ENCODE results near the gene VWDE. TPM values are rescaled to one million over a fixed set of nuclear protein-coding genes. Genes with fewer than 3 reads are reported as not detected.
A peak's percentile ranks its signal among the peaks of the same experiment; 100 is the strongest.
"Not testable (repeated sequence)": the region's sequence is repeated elsewhere in the genome, so short reads cannot be mapped to it uniquely, and the experiment has no call there.

Gene VWDE
- total RNA-seq: 0.09 and 0.11 TPM in 2 replicates
- 0.10 and 0.17 TPM in 2 replicates for polyA plus RNA-seq
- 0.08 and 0.10 TPM in 2 replicates for polyA plus RNA-seq (2011; cell fraction: cytosol; rRNA removed)
- 1.1 and 1.6 TPM in 2 replicates for polyA plus RNA-seq (2011; cell fraction: nucleus; rRNA removed)
- polyA plus RNA-seq (2012): 0.37 and 0.47 TPM in 2 replicates
- polyA minus RNA-seq: 1.7 and 1.8 TPM in 2 replicates
- polyA minus RNA-seq (2011; cell fraction: cytosol; rRNA and poly(A)+ RNA removed): 2.0 TPM
- polyA minus RNA-seq (2011; cell fraction: nucleus; rRNA and poly(A)+ RNA removed): 4.2 and 4.9 TPM in 2 replicates
- percentile 21 among the genes with signal in this experiment for Bru-seq, nascent RNA
- percentile 12 among the genes with signal in this experiment for BruChase-seq, experiment 1, labeled RNA remaining after a 6-hour chase
- BruChase-seq, experiment 2, labeled RNA remaining after a 2-hour chase: percentile 17 among the genes with signal in this experiment
- long read RNA-seq: 0 reads

- Histone ChIP-seq H3K27me3 (ENCODE audit: control insufficient read depth in 2 of 2, insufficient read depth in 2 of 2, low read length in 2 of 2) (peaks cover 5 to 34% of the 10 kb centered on the region in 2 experiments), H2AFZ (ENCODE audit: low read depth, low read length) (peak within 1 kb of the TSS; percentile 98), H3K9ac (replicated peaks; ENCODE audit: extremely low read depth, insufficient read depth, low read length) (no peak within 1 kb of the TSS), H3K4me2 (ENCODE audit: insufficient read depth, low read length) (peak within 1 kb of the TSS; percentile 71), H3K36me3 (ENCODE audit: control insufficient read depth in 2 of 2, extremely low read depth in 1 of 2, insufficient read depth in 2 of 2, low read length in 2 of 2) (no peaks in the 10 kb centered on the region), H3K9me1 (replicated peaks; ENCODE audit: control insufficient read depth, extremely low read depth, insufficient read depth, low read length) (no peaks in the 10 kb centered on the region), H4K20me1 (replicated peaks; ENCODE audit: control insufficient read depth, extremely low read depth, insufficient read depth, low read length) (no peaks in the 10 kb centered on the region), H3K9me3 (replicated peaks; ENCODE audit: control insufficient read depth, insufficient read depth, low read length) (no peaks in the 10 kb centered on the region), H3K79me2 (ENCODE audit: control insufficient read depth, insufficient read depth, low read length) (no peaks in the 10 kb centered on the region), H3K4me1 (ENCODE audit: control insufficient read depth, extremely low read depth, insufficient read depth, low read length) (peaks cover 5% of the 10 kb centered on the region), H3K4me3 (replicated peaks in 1 of 3; ENCODE audit: insufficient read depth in 1 of 3, low read depth in 1 of 3, low read length in 3 of 3) (peak within 1 kb of the TSS; percentile 36 to 70 (median 67)), H3K27ac (ENCODE audit: insufficient read depth, low read depth, low read length) (no peak within 1 kb of the TSS)
- ChIA-PET CTCF (interaction anchor here (0.7 to 2.2 kb wide), 6 partner anchors 12 to 87 kb away, joined by 3 to 9 read pairs (median 6); no protein-coding TSS in a partner anchor), POLR2A (no interaction called here)
- dilution Hi-C loops (cut with MboI; ENCODE audit: extremely low pct_ligation_motif_present, low sequenced_read_pairs) (no loop called here), intact Hi-C loops (cut with micrococcal nuclease) (no loop called here)
- no TSS peak for BruUV-seq (replicated peaks)
- FAIRE-seq: peak; percentile 62
- TF ChIP-seq CTCF (IDR thresholded peaks at IDR 0.05; ENCODE audit: extremely low read depth in 1 of 2, insufficient read depth in 1 of 2, low read depth in 1 of 2, low read length in 2 of 2) (peak in 1 of 2 donors; percentile 6), EZH2 (IDR thresholded peaks at IDR 0.05; ENCODE audit: borderline replicate concordance, low read depth, low read length, severe bottlenecking) (peak; percentile 42)
- TF ChIP-seq, protein P1, sequence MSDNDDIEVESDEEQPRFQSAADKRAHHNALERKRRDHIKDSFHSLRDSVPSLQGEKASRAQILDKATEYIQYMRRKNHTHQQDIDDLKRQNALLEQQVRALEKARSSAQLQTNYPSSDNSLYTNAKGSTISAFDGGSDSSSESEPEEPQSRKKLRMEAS (IDR thresholded peaks at IDR 0.05; ENCODE audit: insufficient read depth, insufficient read length): no peak
- DNase-seq (ENCODE audit: low read depth, low spot score): peak; percentile 34
These were observed at the start of gene VWDE for GRCh38 chr7:12403287-12404181. TSS of gene VWDE (minus strand) at chr7:12403865. CDS start at chr7:12403716, 149 bp downstream.

- H3K4me2 ChIP-seq (ENCODE audit: insufficient read depth, low read length); H3K9ac ChIP-seq (replicated peaks; ENCODE audit: extremely low read depth, insufficient read depth, low read length); dilution Hi-C loops (cut with MboI; ENCODE audit: extremely low pct_ligation_motif_present, low sequenced_read_pairs); H4K20me1 ChIP-seq (replicated peaks; ENCODE audit: control insufficient read depth, extremely low read depth, insufficient read depth, low read length); BruUV-seq (replicated peaks); H2AFZ ChIP-seq (ENCODE audit: low read depth, low read length); H3K36me3 ChIP-seq (ENCODE audit: control insufficient read depth in 2 of 2, extremely low read depth in 1 of 2, insufficient read depth in 2 of 2, low read length in 2 of 2); DNase-seq (ENCODE audit: low read depth, low spot score); CTCF ChIA-PET; H3K4me1 ChIP-seq (ENCODE audit: control insufficient read depth, extremely low read depth, insufficient read depth, low read length); intact Hi-C loops (cut with micrococcal nuclease); H3K27me3 ChIP-seq (ENCODE audit: control insufficient read depth in 2 of 2, insufficient read depth in 2 of 2, low read length in 2 of 2); H3K79me2 ChIP-seq (ENCODE audit: control insufficient read depth, insufficient read depth, low read length); H3K9me1 ChIP-seq (replicated peaks; ENCODE audit: control insufficient read depth, extremely low read depth, insufficient read depth, low read length); POLR2A ChIA-PET; FAIRE-seq; H3K27ac ChIP-seq (ENCODE audit: insufficient read depth, low read depth, low read length); H3K4me3 ChIP-seq (replicated peaks in 1 of 3; ENCODE audit: insufficient read depth in 1 of 3, low read depth in 1 of 3, low read length in 3 of 3); H3K9me3 ChIP-seq (replicated peaks; ENCODE audit: control insufficient read depth, insufficient read depth, low read length): not testable (repeated sequence)
These were observed 49.5 kb upstream of the VWDE start for GRCh38 chr7:12453136-12453535.
